NCI-H2029 treated with DMSO at 0.1 percent for 48 hours (cell line): Measurements from ENCODE around the gene AHRR.
"Not testable (repeated sequence)": the region's sequence is repeated elsewhere in the genome, so short reads cannot be mapped to it uniquely, and the experiment has no call there.

ENCODE experiments used
- DNase-seq: peaks from one replicate; lab custom pipeline; 2025; lab: John Stamatoyannopoulos, UW

The AHRR gene

DNA sequence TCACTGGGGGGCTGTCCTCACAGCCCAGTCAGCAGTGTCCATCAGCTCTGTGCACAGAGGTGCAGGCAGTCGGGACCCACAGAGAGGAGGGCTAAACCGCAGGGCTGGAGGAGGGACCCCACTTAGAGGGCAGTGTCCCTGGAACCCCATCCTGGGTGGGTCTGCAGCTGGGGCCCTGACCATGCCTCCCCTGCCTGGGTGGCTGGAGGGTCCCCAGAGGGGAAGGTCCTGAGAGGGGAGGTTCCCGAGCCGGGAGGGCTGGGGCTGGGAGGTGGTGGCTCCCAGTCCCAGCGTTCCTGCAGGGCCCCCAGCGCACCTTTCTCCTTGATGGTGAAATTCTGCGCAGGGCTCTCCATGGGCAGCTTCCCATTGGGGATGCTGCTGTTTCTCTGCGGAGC lies 154.2 kb downstream of the AHRR start:
- DNase-seq, result no peak

DNA sequence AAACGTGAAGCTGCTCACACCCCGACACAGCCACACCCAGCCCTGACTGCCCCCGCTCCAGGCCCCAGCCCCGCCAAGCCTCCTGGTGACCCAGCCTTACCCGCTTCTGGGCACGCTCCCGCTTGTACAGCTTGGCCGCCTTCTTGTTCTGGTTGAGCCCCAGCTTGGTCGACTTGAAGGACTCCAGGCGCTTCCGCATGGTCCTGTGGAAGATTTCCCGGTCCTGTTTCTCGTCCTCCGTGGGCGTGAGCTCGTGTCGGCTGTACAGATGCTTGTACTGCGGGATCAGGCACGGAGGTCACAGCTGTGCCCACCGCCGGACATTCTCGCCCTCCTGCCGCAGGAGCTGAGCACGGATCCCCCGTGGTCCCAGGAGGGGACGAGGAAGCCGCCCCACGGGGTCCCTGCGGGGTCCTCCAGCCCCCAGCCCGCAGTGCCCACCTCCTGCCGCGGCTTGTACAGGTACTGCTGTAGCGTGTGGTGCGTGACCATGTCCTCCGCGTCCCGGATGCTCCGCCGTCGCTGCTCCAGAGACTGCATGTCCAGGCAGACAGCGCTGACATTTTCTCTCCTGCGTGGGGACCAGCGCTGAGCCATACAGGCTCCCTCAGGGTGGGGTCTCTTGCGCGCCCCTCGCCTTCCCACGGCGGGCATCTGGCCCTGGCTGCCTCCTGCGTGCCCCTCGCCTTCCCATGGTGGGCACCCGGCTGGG lies 154.7 kb downstream of the AHRR start:
- no peak for DNase-seq

DNA sequence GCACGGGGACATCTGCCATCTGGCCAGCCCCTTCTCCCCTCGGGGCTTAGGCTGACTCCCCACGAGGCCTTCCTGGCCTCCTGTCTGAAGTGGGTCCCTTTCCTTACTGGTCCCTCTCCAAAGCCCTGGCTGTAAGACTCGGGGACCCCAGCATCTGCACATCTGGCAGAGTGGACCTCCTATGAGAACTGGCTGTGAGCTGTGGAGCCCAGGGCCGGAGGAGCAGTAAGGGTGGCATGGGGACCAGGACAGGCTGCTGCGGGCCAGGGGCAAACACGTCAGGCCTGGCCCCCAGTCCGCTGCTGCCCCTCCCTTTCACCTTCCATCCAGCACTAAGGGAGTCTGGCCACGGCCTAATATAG lies 155.3 kb downstream of the AHRR start:
- no peak for DNase-seq

DNA sequence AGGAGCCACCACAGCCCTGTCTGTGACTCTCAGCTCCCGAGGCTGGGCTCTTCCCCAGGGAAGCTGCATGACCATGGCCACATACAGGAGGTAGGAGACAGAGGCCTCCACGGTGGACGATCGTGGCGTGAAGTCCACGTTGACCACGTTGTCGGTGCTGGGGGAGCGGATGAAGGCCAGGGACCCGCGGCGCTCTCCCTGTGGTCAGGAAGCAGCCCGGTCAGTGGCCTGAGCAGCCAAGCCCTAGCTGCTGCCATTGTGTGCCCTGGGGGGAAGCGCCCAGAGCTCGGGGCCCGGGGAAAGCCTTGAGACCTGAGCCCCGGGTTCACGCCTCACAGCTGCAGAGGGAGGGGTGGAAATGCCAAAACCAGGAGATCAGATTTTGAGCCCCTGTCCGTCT lies 155.7 kb downstream of the AHRR start:
- DNase-seq, result no peak

- no peak for DNase-seq
Measured at GRCh38 chr5:477871-478270, 156.4 kb downstream of the AHRR start.

DNA sequence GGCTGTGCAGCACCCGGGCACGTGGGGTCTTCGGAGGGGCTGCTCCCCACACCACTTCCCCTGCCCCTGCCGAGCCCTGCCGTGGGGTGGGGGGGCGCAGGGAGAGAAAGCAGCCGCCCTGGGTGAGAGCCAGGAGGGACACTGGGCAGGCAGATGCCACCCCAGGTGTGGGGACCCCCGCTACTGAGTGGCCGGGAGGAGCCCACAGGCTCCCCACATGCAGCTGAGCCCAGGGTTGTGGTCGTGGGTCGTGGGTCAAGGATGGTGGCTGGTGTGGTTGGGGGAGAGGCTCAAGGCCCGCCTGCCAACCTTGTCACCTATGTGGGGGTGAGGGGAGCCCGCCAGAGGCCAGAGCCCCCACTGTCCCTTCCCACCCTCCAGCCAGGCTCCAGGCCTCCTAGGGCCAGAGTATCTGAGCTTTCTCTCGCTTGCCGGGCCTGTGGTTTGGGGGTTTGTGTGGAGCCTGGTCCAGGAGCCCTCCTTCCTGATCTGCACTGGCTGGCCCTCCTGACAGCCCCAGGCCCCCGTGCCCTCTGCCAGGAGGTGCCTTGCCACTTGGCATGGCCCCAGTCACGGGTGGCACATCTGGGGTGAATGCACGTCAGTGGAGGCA lies 157.0 kb downstream of the AHRR start:
- no peak for DNase-seq

DNA sequence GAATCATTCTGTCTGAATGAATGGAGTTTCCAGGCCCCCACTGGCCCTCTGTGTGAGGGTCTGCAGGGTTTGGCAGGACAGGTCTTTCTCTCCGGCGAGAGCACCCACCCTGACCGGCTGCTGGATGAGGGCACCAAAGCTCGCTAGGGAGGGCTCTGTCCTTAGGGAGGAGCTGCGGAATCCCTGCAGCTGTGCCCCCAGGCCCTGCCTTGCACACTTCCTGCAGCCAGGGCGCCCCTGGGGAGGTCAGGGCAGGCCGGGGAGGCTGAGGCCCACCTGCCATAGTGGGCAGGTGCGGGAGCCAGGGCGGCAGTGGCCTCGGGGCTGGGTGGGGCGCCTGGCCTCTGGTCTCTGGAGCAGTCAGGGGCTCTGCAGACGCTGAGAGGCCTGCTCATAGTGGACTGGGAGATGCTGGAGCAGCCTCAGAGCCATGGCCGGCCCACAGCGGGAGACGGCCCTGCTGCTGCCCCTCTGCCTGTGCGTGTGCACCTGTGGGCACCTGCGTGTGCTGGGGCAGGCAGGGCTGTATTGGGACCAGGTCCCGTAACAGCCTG lies 157.5 kb downstream of the AHRR start:
- no peak for DNase-seq

DNA sequence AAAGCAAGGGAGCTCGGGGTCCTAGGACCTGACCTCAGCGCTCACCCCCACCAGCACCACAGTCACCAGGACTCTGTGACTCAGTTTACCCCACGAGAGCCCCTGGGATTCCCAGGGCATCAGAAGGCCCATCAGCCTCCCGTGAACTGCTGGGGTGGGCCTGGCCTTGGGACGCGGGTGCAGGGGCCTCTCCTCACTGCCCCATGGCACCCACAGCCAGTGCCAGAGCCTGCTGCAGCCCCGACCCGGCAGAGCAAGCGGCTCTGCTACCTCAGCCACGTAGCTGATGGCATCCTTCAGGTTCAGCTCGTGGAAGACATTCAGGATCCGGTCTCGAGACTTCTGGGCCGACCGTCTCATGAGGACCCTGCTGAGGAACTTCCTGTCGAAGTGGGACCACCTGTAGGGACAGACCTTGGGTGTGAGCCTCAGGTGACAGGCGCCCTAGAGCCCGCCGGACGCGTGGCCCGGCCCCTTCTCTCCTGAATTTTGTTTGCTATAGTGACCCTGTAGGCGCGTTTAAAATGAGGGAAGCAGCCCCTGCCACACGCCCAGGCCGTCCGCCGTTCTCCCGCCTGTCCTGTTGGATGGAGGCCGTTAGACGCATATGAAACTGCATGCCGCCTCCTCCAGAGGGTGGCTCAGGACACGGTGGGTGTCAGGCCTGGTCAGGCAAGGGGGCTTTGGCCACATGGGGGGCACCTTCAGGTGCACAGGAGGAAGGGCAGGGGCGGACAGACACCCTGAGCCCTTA lies 158.2 kb downstream of the AHRR start:
- no peak for DNase-seq

- no peak for DNase-seq
Measured at GRCh38 chr5:481347-481746, 159.8 kb downstream of the AHRR start.

- no peak for DNase-seq
Measured at GRCh38 chr5:482021-482420, 160.5 kb downstream of the AHRR start.

- DNase-seq, result no peak
Measured at GRCh38 chr5:482506-482905, 161.0 kb downstream of the AHRR start.

GRCh38 chr5:483011-483410 lies 161.5 kb downstream of the AHRR start:
- no peak for DNase-seq

DNA sequence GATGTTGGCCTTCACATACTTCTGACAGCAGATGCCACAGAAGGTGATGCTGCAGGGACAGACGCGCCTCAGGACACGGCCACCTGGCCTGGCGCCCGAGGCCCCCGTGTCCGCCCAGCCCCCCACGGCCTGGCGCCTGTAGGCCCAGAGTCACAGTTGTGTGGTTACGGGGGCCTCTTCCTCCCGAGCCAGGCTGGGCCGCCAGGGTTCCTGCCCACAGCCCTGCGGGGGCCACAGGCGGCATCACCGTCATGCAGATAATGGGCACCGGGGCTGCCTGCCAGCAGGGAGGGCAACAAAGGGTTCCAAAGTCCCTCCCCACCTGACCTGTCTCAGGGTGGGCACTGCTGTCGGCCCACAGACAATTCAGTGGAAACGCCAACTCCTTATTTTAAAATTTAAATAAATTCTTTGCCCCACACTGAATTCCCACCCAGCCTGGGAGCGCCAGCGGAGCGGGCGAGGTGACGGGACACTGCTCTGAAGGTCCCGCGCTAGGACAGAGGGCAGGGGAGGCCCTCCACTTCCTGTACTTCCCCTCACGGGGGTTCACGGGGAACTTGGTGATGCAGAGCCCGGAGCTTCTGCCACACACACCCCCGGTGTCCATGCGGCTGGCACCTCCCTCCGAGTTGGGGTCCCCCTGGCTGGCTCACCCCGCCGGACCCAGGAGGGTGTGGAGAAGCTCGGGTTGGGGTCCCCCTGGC lies 162.1 kb downstream of the AHRR start:
- DNase-seq, result no peak

GRCh38 chr5:484556-484955 lies 163.0 kb downstream of the AHRR start:
- no peak for DNase-seq

DNA sequence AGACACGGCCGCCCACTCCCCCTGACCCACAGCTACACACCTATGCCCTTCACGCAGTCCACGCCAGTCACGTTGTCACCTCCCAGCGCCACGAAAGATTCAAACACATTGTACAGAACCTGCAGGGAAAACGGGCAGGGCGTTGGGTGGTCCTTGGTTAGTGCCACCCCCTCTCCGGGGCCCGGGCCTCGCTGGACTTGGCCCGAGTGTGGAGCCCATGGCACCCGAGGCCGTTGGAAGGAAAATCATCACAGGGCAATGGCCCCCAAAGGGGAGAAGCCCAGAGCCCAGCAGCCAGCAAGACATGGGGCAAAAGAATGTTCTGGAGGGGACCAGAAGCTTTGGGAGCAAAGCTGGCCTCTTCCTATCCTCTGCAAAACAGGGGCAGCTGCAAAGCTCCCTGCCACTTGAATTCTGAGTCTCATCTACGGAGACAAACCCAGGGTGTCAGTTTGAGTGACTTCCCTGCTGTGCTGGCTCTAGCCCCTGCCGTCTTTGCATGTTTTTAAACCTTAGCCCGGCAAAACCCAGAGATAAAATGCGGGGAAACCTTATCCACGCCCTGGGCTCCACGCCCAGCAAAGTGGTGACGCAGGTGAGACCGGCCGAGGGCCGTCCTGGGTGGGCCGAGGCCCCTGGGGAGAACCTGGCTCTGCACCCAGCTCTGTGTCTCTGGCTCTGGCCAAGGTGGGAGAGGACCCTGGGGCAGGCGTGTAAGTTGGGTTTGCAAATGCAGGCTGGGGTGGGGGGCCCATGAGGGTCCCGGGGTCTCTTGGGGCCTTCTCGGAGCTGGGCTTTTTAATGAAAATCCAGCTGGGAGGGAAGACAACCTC lies 163.8 kb downstream of the AHRR start:
- no peak for DNase-seq

GRCh38 chr5:485946-486491 lies 164.5 kb downstream of the AHRR start:
- DNase-seq, result no peak

DNA sequence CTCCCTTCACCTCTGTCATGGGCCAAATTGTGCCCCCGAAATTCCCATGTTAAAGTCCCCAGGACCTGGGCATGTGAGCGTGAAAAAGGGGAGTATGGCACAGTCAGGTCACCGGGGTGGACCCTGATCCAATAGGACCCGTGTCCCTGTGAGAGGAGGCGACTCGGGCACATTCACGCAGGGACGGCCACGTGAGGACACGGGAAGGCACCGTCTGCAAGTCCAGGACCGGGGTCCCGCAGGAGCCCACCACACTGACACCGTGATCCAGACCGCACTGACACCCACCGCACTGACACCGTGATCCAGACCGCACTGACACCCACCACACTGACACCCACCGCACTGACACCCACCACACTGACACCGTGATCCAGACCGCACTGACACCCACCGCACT lies 165.1 kb downstream of the AHRR start:
- not testable (repeated sequence) for DNase-seq
